Subcutaneous adipose tissue (tissue), 4 donors: ENCODE measurements around the gene UHMK1. TPM values are rescaled to one million over a fixed set of nuclear protein-coding genes. Genes with fewer than 3 reads are reported as not detected.

Experiments used
- CTCF ChIP-seq: fragments of 450-650 bp; IDR thresholded peaks from one replicate; pipeline ENCODE4 v1.5.1; 2016; ENCODE audit warnings: low read depth, mild to moderate bottlenecking, control low read depth, antibody characterized with exemption, moderate library complexity
- small RNA-seq: library from RNA; depleted of rRNA; stranded (forward); fragments of <200 nt; gene quantifications from one replicate; pipeline ENCODE3, GENCODE V24; 2016
- total RNA-seq, 4 donors: library from RNA; depleted of rRNA; stranded (reverse); fragments of >200 nt; gene quantifications; one replicate each; pipeline ENCODE4 v1.1.0, GENCODE V29; 2016

The UHMK1 gene
- total RNA-seq, 4 donors from 2014 or later: 74.4 to 144 (median 84.6) TPM

GRCh38 chr1:162570718-162571117, 73.1 kb downstream of the UHMK1 start:
- TF ChIP-seq CTCF: no peak

GRCh38 chr1:162571696-162572095, 74.1 kb downstream of the UHMK1 start:
- TF ChIP-seq CTCF: no peak

- TF ChIP-seq CTCF: no peak
Measured at GRCh38 chr1:162573136-162573535, 75.5 kb downstream of the UHMK1 start.

- no peak for TF ChIP-seq CTCF
Measured at GRCh38 chr1:162578071-162578700, 80.6 kb downstream of the UHMK1 start.

GRCh38 chr1:162578936-162579335, 81.3 kb downstream of the UHMK1 start:
- no peak for TF ChIP-seq CTCF

Small RNA genes within 50 kb of the gene (small RNA-seq; reads per million reads assigned to genes)
- not detected for gene UQCRBP2

Other genes with a start within 250 kb of the UHMK1 start
- not detected for gene SPATA46, start 121.0 kb upstream of the UHMK1 start, total RNA-seq
- gene C1orf226, start 116.1 kb upstream of the UHMK1 start, total RNA-seq: 10 to 100 TPM in 1 of 4 donors, 1 to 10 TPM in 3; 1.1 to 13.4 (median 3.1) TPM
- under 1 TPM in 2 of 4 donors, not detected in 2; 0.22 to 0.68 TPM for gene SH2D1B, start 85.7 kb upstream of the UHMK1 start, total RNA-seq
- gene UAP1, start 63.9 kb downstream of the UHMK1 start, total RNA-seq: 100 to 1,000 TPM in 3 of 4 donors, 10 to 100 TPM in 1; 93.8 to 427 (median 206) TPM
- gene DDR2, start 134.6 kb downstream of the UHMK1 start, total RNA-seq: 100 to 1,000 TPM in 3 of 4 donors, 10 to 100 TPM in 1; 98.7 to 258 (median 200) TPM